HG03097 (cell line): ENCODE measurements around the gene ITGA11.
"Not testable (repeated sequence)": the region's sequence is repeated elsewhere in the genome, so short reads cannot be mapped to it uniquely, and the experiment has no call there.

Experiments
- ATAC-seq: cut with Tn5 transposase; IDR thresholded peaks from one replicate; pipeline ENCODE4 v1.9.1; 2021; ENCODE audit not compliant: unreplicated experiment, low FRiP score

Gene ITGA11

DNA sequence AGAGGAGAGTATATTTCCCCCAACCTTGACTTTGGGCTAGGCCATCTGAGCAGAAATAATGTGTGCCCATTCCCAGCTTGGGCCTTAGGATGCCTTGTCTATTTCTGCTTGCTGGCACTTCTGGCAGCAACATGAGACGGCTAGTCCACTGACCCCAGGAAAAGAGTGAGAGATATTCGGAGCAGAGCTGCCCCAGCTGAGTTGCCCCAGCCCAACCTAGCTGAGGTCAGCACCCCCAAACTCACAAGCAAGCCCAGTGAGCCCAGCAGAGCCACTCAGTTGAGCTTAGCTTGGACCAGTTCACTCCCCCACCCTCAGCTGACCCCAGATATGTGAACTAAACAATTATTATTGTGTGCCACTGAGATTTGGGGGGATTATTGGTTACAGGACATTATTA is 20.2 kb downstream of the ITGA11 start:
- no peak for ATAC-seq

- ATAC-seq = no peak
These were observed 20.7 kb downstream of the ITGA11 start for GRCh38 chr15:68411343-68411675.

DNA sequence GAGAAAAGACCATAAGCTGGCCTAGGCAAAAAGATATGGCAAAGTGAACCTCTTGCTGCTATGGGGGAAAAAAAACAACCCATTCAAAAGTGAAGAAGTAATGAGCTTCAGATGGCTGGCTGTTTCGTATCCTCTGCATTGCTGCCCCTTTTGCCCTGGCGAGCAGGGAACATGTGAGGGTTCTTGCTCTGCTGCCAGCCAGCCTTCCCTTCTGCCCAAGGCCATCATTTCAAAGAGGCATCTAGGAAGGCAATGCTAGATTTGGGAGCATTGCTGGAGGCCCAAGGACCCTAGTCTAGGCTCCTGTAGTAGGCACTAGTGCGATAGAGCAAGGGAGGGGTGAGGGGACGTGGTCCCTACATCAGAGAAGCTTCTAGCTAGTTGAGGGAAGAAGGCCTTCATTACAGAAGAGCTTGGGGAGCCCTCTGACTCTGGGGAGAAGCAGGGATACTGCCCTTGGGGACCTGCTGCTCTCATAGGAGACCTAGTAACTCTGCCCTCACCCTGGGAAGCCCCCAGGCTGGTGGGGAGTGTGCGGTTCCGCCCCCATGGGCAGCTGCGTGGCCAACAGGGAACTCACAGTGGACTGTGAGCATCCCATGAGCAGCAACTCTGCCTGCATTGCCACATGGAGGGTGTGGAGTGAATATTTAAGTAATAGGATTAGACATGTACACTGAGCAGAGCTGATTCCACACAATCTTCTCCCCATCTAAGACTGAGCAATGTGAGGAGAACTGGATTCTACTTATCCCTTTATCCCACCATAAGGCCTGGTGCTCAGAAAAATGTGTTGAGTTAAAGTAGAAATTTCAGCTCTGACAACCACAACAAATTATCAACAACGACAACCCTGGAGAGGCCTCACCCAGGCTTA is 21.3 kb downstream of the ITGA11 start:
- ATAC-seq = no peak

- no peak for ATAC-seq
These were observed 22.1 kb downstream of the ITGA11 start for GRCh38 chr15:68409736-68410370.

DNA sequence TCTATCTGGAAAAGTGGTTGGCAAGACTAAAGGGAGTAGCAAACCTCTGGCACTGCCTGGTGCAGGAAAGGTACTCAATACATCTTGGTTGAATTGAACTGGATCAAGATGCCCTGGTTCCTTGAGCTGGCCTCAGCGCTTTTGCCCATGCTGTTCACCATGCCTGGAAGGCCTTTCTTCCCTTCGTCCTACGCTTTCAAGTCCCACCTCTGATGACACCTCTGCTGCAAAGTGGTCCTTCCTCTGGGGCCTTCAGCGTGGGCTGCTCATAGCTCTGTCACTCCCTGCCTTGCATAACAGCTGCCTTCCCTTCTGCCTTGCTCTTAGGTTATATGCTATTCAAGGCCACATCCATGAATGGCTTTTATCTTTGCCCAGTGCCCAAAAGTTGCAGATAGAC is 23.0 kb downstream of the ITGA11 start:
- no peak for ATAC-seq

- ATAC-seq = no peak
These were observed 23.8 kb downstream of the ITGA11 start for GRCh38 chr15:68407886-68408881.

DNA sequence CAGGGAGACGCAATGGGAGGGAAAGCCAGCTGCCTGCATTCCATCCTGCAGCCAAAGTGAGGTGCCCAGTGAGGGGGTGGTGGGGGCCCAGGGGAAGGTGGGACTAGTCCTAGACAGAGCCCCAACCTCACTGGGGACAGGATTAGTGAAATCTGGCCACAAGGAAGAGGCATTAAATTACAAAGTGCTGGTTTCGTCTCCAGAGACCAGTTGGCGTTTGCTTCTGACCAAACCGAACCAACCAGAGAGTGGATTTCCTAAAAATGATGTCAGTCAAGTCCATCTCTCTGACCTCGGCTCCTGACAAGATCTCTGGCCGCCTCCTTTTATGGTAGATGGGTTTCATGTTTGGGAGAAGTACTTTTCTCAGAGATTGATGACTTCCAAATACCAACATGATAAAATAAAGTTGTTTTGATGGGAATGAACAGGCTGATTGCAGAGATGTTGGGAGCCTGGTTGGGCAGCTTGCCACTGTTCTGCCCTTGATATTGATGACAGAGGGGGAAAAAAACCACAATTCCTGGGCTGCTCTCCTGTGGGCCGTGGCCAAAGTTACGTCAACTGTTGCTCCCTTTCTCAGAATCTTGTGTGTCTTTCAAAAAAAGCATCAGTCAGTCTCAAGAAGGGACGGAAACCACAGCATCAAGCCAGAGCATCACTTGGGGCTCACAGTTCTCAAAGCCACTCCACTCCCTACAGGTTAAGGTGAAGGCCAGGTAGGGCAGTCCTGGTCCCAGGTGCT is 24.6 kb downstream of the ITGA11 start:
- ATAC-seq = no peak

GRCh38 chr15:68405378-68406250 is 26.3 kb downstream of the ITGA11 start:
- ATAC-seq = no peak

DNA sequence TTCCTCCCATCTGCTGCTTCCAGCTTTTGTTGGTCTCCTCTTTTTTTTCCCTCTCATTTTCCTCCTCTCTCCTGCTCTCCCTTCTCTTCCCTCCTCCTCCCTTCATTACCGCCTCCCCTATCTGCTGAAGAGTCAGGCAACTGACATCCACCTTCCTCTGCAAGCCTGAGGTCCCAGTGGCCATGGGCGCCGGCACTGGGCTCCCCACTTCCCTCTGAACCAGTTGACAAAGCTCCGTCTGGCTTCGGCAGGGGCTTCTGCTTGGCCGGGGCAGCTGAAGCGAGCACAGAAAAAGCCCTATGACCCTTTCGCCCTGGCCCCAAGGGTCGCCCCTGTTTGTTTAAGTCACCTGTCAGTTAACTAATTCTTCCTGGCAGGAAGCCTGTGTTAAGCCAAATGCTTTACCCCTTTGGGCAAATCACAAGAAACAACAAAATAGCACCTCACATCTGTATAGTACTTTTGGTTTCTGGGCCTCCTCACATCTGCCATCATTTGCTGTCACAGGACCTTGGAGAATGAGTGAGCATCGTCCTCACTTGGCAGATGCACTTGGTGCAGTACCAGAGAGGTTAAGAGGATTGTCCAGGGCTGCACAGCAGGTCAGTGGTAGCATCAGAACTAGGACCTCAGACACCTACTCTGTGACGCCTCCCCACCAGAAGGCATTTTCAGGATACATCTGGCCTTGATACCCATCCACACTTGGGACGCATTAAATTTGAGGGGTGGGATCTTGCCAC is 27.7 kb downstream of the ITGA11 start:
- no peak for ATAC-seq

DNA sequence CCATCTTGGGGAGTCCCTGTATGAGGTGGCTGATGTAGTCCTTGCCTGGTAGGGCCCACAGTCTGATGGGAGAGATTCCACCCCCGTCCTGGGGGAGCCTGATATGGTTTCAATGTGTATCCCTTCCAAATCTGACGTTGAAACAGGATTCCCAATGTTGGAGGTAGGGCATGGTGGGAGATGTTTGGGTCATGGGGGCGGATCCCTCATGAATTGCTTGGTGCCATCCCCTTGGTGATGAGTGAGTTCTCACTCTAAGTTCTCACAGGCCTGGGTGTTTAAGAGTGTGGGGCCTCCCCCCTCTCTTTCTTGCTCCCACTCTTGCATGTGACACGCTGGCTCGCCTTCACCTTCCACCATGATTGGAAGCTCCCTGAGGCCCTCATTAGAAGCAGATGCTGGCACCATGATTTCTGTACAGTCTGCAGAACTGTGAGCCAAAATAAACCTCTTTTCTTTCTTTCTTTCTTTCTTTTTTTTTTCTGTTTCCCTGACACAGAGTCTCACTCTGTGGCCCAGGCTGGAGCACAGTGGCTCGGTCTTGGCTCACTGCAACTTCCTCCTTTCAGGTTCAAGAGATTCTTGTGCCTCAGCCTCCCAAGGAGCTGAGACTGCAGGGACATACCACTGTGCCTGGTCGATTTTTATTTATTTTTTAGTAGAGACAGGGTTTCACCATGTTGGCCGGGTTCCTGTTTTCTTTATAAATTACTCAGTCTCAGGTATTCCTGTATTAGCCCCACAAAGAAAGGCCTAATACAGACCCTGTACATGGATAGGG is 28.6 kb downstream of the ITGA11 start:
- ATAC-seq = no peak

- ATAC-seq = no peak
These were observed 29.4 kb downstream of the ITGA11 start for GRCh38 chr15:68402432-68403160.

DNA sequence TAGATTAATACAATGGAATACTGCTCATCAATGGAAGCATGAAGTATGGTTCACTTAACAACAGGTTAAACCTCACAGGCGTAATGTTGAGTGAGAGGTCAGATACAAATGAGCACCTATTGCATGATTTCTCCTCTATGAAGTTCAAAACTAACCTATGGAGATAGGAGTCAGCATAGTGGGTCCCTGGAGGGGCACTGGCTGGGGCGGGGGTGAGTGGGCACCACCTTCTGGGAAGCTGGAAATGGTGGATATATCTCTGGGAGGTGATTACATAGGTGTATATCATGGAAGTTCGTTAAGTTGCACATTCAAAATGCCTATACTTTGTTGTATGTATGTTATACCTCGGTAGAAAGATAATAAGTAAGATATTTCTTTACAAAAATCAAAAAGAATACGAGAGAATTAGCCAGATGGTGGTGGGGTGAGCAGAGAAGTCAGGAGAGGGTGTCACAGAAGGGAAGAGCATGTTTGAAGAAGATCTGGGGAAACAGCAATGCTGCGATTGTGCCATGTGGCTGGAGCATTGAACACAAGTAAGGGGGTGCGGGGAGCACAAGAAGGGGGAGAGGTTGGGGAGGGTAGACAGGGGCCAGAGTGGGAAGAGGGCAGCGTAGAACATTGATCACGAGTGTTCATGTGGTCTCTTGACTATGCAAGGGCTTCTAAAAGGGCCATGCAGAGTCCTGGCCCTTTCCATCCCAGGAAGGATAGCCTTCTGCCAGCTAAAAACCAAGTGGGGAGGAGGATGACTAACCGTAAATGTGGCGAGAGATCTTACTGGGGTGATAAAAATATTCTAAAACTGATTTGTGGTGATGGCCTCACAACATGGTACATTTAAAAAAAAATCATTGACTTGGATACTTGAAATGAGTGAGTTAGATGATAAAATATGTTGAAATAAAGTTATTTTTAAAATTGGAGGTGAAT is 30.2 kb downstream of the ITGA11 start:
- no peak for ATAC-seq

- no peak for ATAC-seq
These were observed 31.9 kb downstream of the ITGA11 start for GRCh38 chr15:68400066-68400456.

GRCh38 chr15:68399096-68400065 is 32.6 kb downstream of the ITGA11 start:
- no peak for ATAC-seq

GRCh38 chr15:68397999-68398398 is 34.0 kb downstream of the ITGA11 start:
- ATAC-seq = not testable (repeated sequence)
